Lower lobe of right lung (tissue), 2 donors: ENCODE data around the gene ABCC1. TPM values are rescaled to one million over a fixed set of nuclear protein-coding genes. Genes with fewer than 3 reads are reported as not detected.

Experiments used
- ATAC-seq, 2 donors: fragments of 200-7000 bp; cut with Tn5 transposase; one replicate each; pipeline ENCODE4 v1.9.1; 2020 to 2022; ENCODE audit warnings: mild to moderate bottlenecking in 2 of 2, moderate library complexity in 2 of 2
- DNase-seq: peaks from one replicate; pipeline ENCODE4 v3.0.0-alpha.2; 2020
- H3K27ac ChIP-seq: fragments of 200-600 bp; one replicate; pipeline ENCODE4 v1.8.0; 2022
- H3K27me3 ChIP-seq: fragments of 200-600 bp; one replicate; pipeline ENCODE4 v1.8.0; 2022; ENCODE audit warnings: low read depth
- H3K36me3 ChIP-seq: fragments of 200-600 bp; one replicate; pipeline ENCODE4 v1.8.0; 2022; ENCODE audit warnings: mild to moderate bottlenecking
- H3K4me1 ChIP-seq: fragments of 200-600 bp; one replicate; pipeline ENCODE4 v1.8.0; 2022
- H3K4me3 ChIP-seq: fragments of 200-600 bp; one replicate; pipeline ENCODE4 v1.8.0; 2022; ENCODE audit warnings: mild to moderate bottlenecking
- H3K9me3 ChIP-seq: fragments of 200-600 bp; one replicate; pipeline ENCODE4 v1.8.0; 2022
- intact Hi-C: fragments of 100-400 bp; cut with DNase I; formaldehyde crosslinking; loops from one replicate; pipeline ENCODE4 v1.11.0; 2022
- total RNA-seq: library from RNA; stranded (reverse); fragmentation: NEBNext Ultra II Directional; extraction: Animal tissue kit (Norgen Biotek cat#: 25700); gene quantifications from one replicate; pipeline ENCODE4 v1.2.1, GENCODE V29; 2021
- TF ChIP-seq, protein P1 (sequence below): fragments of 200-600 bp; IDR thresholded peaks from one replicate; pipeline ENCODE4 v1.8.0; 2022; ENCODE audit warnings: antibody characterized with exemption, mild to moderate bottlenecking
- donor health status: DM: no; HTN: yes; CAD: no; lungs with severe emphysema.

The ABCC1 gene
- total RNA-seq, 1 donor from 2014 or later, result 47.5 TPM

DNA sequence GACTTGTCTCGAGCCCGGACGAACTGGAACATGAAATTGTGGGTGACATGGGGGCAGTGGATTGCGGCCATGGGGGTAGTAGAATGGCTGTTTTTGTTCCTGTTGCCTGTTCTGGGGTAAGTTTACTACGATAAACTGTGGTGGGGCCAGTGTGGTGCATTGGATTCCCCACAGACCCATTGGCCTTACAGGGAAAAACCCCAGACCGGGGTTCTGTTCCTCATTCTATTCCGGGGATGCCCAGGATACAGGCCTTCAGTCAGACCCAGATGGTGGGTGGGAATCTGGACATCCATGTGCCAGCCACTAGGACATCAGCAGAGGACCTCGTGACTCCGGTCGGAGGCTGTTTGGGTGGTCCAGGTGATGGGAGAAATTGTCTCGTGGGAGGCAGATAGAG is 88.1 kb downstream of the ABCC1 start:
- Histone ChIP-seq H3K27me3 (no peaks in the 10 kb centered on the region), H3K27ac (no peak overlapping the region), H3K9me3 (no peaks in the 10 kb centered on the region), H3K4me3 (no peak overlapping the region), H3K4me1 (no peaks in the 10 kb centered on the region), H3K36me3 (peaks cover 72% of the 10 kb centered on the region)
- TF ChIP-seq, protein P1, sequence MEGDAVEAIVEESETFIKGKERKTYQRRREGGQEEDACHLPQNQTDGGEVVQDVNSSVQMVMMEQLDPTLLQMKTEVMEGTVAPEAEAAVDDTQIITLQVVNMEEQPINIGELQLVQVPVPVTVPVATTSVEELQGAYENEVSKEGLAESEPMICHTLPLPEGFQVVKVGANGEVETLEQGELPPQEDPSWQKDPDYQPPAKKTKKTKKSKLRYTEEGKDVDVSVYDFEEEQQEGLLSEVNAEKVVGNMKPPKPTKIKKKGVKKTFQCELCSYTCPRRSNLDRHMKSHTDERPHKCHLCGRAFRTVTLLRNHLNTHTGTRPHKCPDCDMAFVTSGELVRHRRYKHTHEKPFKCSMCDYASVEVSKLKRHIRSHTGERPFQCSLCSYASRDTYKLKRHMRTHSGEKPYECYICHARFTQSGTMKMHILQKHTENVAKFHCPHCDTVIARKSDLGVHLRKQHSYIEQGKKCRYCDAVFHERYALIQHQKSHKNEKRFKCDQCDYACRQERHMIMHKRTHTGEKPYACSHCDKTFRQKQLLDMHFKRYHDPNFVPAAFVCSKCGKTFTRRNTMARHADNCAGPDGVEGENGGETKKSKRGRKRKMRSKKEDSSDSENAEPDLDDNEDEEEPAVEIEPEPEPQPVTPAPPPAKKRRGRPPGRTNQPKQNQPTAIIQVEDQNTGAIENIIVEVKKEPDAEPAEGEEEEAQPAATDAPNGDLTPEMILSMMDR, result no peak
- ATAC-seq, result no peak
- intact Hi-C loops, result no loop called here
- DNase-seq, result no peak

DNA sequence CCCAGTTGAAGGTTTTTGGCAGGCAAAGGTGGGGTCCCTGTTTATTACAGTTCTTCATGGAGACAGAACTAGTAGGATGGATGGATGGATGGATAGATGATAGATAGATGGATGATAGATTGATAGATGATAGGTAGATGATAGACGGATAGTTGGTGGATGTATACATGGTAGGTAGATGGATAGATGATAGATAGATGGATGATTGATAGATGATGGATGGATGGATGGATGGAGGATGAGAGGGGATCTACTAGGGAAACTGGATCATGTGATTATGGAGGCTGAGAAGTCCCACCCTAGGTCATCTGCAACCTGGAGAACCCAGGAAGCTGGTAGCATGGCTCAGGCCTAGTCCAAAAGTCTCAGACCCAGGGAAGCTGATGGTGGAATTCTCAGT is 88.6 kb downstream of the ABCC1 start:
- intact Hi-C loops, result no loop called here
- Histone ChIP-seq H3K27me3 (no peaks in the 10 kb centered on the region), H3K36me3 (peaks cover 72% of the 10 kb centered on the region), H3K4me3 (no peak overlapping the region), H3K4me1 (no peaks in the 10 kb centered on the region), H3K9me3 (no peaks in the 10 kb centered on the region), H3K27ac (no peak overlapping the region)
- TF ChIP-seq, protein P1, result no peak
- ATAC-seq (no peak), DNase-seq (no peak)

DNA sequence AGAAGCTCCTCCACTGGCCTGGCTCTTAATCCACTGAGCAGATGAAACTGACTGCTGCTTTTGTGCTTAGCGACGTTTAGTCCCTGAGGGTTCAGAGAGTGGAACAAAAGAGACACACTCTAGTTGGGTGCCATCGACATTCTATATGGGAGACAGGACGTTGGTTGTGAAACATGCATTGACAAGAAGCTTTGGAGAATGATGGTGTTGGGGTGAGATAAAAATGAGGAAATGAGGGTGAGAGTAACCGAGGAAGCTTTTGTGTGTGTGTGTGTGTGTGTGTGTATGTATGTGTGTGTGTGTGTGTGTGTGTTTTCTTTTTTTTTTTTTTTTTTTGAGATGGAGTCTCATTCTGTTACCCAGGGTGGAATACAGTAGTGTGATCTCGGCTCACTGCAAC is 89.5 kb downstream of the ABCC1 start:
- Histone ChIP-seq H3K4me3 (no peak overlapping the region), H3K27me3 (no peaks in the 10 kb centered on the region), H3K4me1 (no peaks in the 10 kb centered on the region), H3K27ac (no peak overlapping the region), H3K36me3 (peaks cover 81% of the 10 kb centered on the region), H3K9me3 (no peaks in the 10 kb centered on the region)
- ATAC-seq, result no peak
- TF ChIP-seq, protein P1, result no peak
- DNase-seq, result no peak
- intact Hi-C loops, result no loop called here

DNA sequence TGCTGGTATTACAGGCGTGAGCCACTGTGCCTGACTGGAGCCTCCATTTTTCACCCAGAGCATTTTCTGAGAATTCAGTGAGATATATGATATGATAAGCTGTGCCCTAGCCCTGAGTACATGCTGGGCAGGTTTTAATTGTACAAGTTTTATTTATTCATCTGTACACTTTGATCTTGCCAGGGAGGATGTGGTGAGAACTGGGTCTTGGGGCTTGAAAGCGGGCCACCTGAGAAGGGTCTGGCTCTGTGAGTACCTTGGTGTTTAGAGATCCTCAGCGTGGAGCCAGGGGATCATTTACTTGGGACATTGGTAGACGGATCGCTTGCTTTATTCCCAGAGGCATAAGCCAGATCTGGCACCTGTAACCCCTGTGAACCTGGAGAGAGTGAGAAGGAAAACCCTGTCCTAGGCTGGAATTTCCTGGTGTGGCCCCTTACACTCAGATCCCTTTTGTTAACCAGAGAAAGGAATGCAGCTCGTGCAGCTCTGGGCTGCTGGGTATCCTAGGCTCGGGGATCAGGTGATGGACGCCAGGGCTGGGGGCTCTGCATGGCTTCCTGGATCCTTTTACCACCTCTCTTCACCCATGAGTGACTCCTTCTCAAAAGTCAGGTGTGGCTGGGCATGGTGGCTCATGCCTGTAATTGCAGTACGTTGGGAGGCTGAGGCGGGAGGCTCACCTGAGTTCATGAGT is 91.9 kb downstream of the ABCC1 start:
- no peak overlapping the region for H3K4me3 ChIP-seq
- no peaks in the 10 kb centered on the region for H3K9me3 ChIP-seq
- TF ChIP-seq, protein P1, result no peak
- H3K27me3 ChIP-seq, result no peaks in the 10 kb centered on the region
- intact Hi-C loops, result no loop called here
- ATAC-seq (peak in 1 of 2 donors; percentile 11), DNase-seq (no peak)
- no peak overlapping the region for H3K27ac ChIP-seq
- H3K4me1 ChIP-seq, result no peaks in the 10 kb centered on the region
- peaks cover 88% of the 10 kb centered on the region for H3K36me3 ChIP-seq

DNA sequence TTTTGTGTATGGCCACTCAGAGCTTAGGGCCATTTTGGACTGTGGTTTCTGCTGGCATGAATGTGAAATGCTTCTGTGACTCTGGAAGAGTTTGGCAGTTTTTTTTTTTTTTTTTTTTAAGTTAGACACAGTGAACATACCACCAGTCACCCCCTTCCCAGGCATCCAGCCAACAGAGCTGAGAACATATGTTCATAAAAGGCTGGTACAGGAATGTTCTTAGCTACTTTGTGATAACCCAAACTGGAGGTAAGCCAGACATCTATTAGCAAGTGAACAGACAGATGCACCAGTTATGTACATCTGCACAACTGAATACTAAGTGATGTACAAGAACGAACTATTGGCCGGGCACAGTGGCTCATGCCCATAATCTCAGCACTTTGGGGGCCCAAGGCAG is 92.7 kb downstream of the ABCC1 start:
- peak; percentile 58 for DNase-seq
- peak; percentile 38 to 42 for ATAC-seq
- TF ChIP-seq, protein P1, result no peak
- no peaks in the 10 kb centered on the region for H3K9me3 ChIP-seq
- H3K36me3 ChIP-seq, result peaks cover 88% of the 10 kb centered on the region
- H3K4me3 ChIP-seq, result no peak overlapping the region
- H3K4me1 ChIP-seq, result no peaks in the 10 kb centered on the region
- H3K27me3 ChIP-seq, result no peaks in the 10 kb centered on the region
- intact Hi-C loops, result no loop called here
- H3K27ac ChIP-seq, result no peak overlapping the region
